Measurements from ENCODE around the gene IGF2BP1. TPM values are rescaled to one million over a fixed set of nuclear protein-coding genes. Genes with fewer than 3 reads are reported as not detected.

IGF2BP1 gene
- total RNA-seq, 1 experiment from 2014 or later, result 1.3 TPM

DNA sequence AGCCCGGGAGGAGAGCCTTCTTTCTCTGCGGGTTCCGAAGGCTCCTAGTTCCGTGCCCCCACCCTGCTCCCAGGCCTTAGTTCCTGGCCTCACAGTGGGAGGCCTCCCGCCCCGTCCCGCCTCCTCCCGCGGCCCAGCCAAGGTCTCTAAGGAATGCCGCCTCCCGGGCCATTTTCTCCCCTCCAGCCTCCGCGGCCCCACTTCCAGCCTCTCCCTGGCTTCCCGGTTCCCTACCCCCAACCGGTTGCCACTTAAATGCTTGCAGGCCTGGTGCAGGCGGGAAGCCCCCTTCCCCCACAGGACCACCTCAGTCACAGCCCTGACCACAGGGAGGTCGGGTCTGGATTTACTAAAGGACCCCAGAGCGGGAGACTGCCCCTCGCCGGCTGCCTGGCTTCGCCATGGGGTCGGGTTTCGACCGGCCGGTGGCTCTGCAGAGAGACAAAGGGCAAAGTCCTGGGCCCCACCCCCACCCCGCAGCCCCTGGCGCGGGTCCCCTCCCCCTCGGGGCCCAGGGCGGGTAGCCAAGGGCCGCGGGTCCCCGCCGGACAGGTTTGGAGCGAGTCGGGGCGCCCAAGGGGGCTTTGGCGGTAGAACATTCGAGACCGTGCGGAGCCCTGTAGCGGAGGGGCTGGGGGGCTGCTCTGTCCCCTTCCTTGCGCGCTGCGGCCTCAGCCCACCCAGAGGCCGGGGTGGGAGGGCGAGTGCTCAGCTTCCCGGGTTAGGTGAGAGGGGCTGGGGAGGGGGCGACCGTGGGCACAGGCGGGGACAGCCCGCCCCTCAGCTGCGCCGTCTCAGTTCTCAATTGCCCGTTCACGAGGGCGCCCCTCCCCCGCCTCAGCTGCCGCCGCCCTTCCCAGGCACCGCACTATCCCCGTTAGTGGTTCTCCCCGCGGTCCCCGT lies 16.4 kb downstream of the IGF2BP1 start:
- no peak for DNase-seq

DNA sequence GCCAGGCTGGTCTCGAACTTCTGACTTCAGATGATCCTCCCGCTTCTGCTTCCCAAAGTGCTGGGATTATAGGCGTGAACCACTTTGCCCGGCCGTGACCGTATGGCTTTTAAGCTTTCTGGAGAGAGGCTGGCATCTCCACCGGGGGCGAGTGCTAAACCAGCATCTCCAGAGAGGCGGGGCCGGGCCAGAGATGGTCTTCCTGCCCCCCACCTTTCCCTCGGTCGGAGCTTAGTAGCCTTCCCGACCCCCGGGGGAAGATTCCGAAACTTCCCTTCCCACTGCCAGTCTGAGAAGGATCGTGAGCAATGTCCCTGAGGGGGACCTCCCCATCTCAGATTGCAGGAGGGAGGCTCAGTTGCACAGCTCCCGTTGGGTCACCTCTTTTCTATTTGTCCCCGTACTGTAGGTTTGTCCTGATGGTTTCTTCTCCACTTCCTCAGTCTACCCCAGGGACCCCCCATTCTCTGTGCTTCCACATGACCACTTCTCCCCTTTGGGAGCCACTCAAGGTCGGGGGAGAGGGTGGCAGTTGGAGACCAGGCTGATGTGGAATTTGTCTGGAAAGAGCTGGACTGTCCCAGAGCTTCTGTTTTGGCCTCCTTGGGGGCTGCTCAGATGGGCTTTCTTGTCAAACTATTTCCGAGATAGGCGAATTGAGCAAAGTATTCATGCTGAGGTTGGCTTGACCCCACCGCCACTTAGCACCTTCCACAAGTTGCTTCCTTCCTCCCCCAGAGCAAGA lies 18.2 kb downstream of the IGF2BP1 start:
- TF ChIP-seq EZH2 (IDR thresholded peaks at IDR 0.05; ENCODE audit: low read length, unreplicated experiment) (no peak), EZH2phosphoT487 (IDR thresholded peaks at IDR 0.05; ENCODE audit: borderline replicate concordance, low read length) (no peak)
- TF ChIP-seq, protein P1, sequence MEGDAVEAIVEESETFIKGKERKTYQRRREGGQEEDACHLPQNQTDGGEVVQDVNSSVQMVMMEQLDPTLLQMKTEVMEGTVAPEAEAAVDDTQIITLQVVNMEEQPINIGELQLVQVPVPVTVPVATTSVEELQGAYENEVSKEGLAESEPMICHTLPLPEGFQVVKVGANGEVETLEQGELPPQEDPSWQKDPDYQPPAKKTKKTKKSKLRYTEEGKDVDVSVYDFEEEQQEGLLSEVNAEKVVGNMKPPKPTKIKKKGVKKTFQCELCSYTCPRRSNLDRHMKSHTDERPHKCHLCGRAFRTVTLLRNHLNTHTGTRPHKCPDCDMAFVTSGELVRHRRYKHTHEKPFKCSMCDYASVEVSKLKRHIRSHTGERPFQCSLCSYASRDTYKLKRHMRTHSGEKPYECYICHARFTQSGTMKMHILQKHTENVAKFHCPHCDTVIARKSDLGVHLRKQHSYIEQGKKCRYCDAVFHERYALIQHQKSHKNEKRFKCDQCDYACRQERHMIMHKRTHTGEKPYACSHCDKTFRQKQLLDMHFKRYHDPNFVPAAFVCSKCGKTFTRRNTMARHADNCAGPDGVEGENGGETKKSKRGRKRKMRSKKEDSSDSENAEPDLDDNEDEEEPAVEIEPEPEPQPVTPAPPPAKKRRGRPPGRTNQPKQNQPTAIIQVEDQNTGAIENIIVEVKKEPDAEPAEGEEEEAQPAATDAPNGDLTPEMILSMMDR (conservative IDR thresholded peaks at IDR 0.05; ENCODE audit: low read depth, low read length), result no peak
- Histone ChIP-seq H2AFZ (ENCODE audit: low read length) (no peak overlapping the region), H3K9me3 (ENCODE audit: low read length) (no peaks in the 10 kb centered on the region), H3K27me3 (ENCODE audit: low read length) (peaks cover 60% of the 10 kb centered on the region), H3K36me3 (ENCODE audit: low read depth, low read length) (no peaks in the 10 kb centered on the region), H3K4me2 (ENCODE audit: low read length) (no peak overlapping the region), H3K79me2 (ENCODE audit: low read length) (no peaks in the 10 kb centered on the region), H3K4me1 (ENCODE audit: insufficient read depth, low read length) (peaks cover 12% of the 10 kb centered on the region), H3K9me2 (replicated peaks; ENCODE audit: low read length) (no peaks in the 10 kb centered on the region), H4K20me1 (ENCODE audit: low read length) (no peaks in the 10 kb centered on the region), H3K27ac (ENCODE audit: low read length) (no peak overlapping the region), H3K9ac (ENCODE audit: low read length) (no peak overlapping the region), H3F3A (ENCODE audit: low read length, unreplicated experiment) (no peaks in the 10 kb centered on the region), H3K4me3 (ENCODE audit: low read length) (no peak overlapping the region)
- no peak for ATAC-seq
- DNase-seq, result no peak
- intact Hi-C loops (cut with micrococcal nuclease), result no loop called here
- no TSS peak for BruUV-seq (replicated peaks)
- ChIA-PET CTCF (interaction anchor here (1.1 kb wide), 1 partner anchor 9 kb away, joined by 3 read pairs; no protein-coding TSS in a partner anchor), POLR2A (ENCODE audit: unreplicated experiment) (no interaction called here)

More for the DNA sequence above, 16.4 kb downstream of the IGF2BP1 start:
- no peak overlapping the region for H2AFZ ChIP-seq (ENCODE audit: low read length)
- no peak overlapping the region for H3K27ac ChIP-seq (ENCODE audit: low read length)
- no peak overlapping the region for H3K4me2 ChIP-seq (ENCODE audit: low read length)
- ChIA-PET CTCF (no interaction called here), POLR2A (ENCODE audit: unreplicated experiment) (no interaction called here)
- intact Hi-C loops (cut with micrococcal nuclease), result no loop called here
- no peak for ATAC-seq
- no peaks in the 10 kb centered on the region for H3F3A ChIP-seq (ENCODE audit: low read length, unreplicated experiment)
- TF ChIP-seq EZH2phosphoT487 (IDR thresholded peaks at IDR 0.05; ENCODE audit: borderline replicate concordance, low read length) (no peak), EZH2 (IDR thresholded peaks at IDR 0.05; ENCODE audit: low read length, unreplicated experiment) (no peak)
- TF ChIP-seq, protein P1 (conservative IDR thresholded peaks at IDR 0.05; ENCODE audit: low read depth, low read length), result no peak
- H3K9ac ChIP-seq (ENCODE audit: low read length), result no peak overlapping the region
- H3K79me2 ChIP-seq (ENCODE audit: low read length), result no peaks in the 10 kb centered on the region
- no peak overlapping the region for H3K4me3 ChIP-seq (ENCODE audit: low read length)
- peaks cover 70% of the 10 kb centered on the region for H3K27me3 ChIP-seq (ENCODE audit: low read length)
- no peaks in the 10 kb centered on the region for H4K20me1 ChIP-seq (ENCODE audit: low read length)
- no peaks in the 10 kb centered on the region for H3K9me3 ChIP-seq (ENCODE audit: low read length)
- H3K4me1 ChIP-seq (ENCODE audit: insufficient read depth, low read length), result peaks cover 12% of the 10 kb centered on the region
- no TSS peak for BruUV-seq (replicated peaks)
- no peaks in the 10 kb centered on the region for H3K36me3 ChIP-seq (ENCODE audit: low read depth, low read length)
- no peaks in the 10 kb centered on the region for H3K9me2 ChIP-seq (replicated peaks; ENCODE audit: low read length)
